ENCODE measurements around the gene NNMT.

DNA sequence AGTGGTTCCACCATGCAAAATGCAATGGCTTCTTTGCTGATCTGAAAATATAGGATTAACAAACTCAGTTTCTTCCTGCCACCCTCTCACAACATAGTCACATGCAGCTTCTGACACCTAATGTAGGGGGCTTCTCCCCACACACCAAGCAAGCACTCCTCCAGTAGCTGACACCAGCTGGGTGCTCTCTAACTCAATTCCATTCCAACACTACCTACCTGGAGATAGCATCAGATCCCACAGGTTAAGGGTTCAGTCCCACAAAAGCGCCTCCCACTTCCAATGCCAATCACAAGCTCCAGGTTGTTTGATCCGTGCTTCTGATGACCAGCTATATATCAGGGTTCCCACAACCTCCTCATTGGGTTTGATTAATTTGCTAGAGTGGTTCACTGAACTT, 31.8 kb upstream of the NNMT start:
- no peak for TF ChIP-seq POLR2A (IDR thresholded peaks at IDR 0.05)
- no peak for TF ChIP-seq CTCF (IDR thresholded peaks at IDR 0.05 in 4 of 5, conservative IDR thresholded peaks at IDR 0.05 in 1 of 5)

Measured in gastrocnemius medialis (tissue), 4 donors.